Amygdala (tissue), 56 donors: ENCODE measurements around the gene C16orf95.
A peak's percentile ranks its signal among the peaks of the same experiment; 100 is the strongest.
"Not testable (repeated sequence)": the region's sequence is repeated elsewhere in the genome, so short reads cannot be mapped to it uniquely, and the experiment has no call there.

ENCODE experiments used
- DNase-seq, 56 donors: peaks; one replicate each; lab custom pipeline; 2025; lab: John Stamatoyannopoulos, UW

Gene C16orf95, protein sequence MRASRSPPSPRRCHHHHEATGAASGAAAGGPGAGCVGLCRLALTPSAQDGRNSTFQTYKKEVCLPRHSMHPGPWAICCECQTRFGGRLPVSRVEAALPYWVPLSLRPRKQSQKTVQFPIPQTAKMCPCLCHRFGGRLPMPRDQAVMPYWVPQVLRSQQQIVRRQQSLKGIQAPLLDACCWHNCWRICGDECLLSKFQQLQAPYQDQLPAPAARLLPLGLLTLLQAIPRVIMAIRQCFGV

DNA sequence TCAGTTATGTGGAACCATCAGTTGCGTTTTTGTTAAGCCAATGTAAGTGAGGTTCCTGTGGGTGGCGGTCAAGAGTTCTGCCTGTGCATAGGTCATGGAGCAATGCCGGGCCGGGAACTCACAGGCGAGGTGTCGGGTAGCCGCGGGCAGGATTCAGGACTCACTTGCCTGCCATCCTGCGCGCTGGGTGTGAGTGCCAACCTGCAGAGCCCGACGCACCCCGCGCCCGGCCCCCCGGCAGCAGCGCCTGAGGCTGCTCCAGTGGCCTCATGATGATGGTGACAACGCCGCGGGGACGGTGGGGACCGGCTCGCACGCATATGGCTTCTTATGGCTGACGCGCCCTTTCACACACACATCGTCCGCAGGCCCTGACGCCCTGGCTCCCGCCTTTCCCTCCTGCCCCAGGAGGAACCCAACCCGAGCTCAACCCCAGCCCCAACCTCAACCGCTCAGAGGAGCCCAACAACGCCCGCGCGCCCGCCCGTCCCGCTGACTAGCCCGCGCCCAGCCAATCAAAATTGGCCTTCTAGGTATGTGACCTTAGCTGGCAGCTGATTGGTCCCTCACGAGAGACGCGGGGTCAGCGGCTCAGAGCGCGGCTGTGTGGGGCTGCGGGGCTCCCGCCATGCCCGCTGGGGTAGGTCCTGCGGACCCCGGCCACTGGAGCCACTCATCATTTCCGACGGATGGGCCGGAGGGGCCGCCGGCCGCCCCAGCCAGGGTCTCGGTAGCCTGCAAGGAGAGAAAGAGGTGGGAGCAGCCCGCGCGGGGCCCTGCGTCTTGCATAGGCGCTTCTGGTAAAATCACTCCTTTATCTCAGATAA is at the start of gene C16orf95:
Gene C16orf95 (minus strand): TSS at position 470 of the 827 bp plus-strand sequence. CDS start 150 bp downstream, at position 320.
- DNase-seq, result peak; percentile 82 to 98 (median 92)

GRCh38 chr16:87366930-87367329 is 49.7 kb upstream of the C16orf95 start:
- no peak for DNase-seq

DNA sequence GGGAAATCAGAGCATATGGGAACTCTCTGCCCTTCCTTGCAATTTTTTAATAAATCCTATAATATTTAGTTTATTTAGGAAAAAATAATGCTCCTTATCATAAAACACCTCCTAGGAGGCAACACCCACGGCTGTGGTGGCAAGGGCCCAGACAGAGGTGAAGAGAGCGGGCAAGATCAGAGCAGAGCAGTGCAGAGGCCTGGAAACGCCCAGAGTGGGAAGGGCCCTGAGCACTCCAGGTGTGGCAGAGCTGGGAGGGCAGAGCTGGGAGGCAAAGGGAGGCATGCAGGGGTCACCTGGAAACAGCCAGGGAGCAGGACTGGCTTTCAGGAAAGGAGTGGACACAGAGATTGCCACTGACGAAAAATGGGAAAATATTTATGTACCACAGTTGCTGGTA is 49.1 kb upstream of the C16orf95 start:
- no peak for DNase-seq

DNA sequence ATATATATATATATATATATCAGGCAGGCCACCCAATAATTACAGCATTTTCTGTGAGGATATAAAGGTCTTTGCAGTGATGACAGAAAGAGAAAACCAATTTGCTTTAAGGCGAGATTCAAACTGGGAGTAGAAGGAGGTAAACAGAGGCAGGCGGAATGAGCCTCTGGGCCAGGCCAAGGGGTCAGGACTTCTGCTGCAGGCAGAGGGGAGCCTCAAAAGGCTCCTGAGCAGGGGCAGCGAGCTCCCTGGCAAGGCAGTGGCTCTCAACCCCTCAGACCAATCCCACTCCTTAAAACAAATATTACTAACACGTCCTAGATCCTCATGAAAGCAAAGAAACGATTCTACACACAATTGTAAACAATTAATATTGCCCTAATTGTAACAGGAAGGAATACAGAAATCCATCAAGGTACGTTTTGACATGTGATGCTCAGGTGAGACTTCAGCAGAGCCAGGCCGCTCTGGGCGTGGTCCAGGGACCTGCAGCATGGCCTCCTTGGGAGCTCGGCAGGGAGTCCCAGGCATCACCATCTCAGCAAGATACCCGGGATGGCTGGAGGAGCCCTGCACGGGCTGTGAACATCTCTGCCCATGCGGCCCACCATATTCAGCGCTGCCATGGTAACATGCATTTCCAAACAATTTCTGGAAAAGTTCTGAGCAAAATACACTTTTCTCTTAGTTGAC is 48.0 kb upstream of the C16orf95 start:
- DNase-seq, result no peak

- DNase-seq, result peak in 1 of 56 donors; percentile 31
Observed at GRCh38 chr16:87363771-87364455, 46.7 kb upstream of the C16orf95 start.

- DNase-seq, result not testable (repeated sequence)
Observed at GRCh38 chr16:87362828-87363559, 45.8 kb upstream of the C16orf95 start.

DNA sequence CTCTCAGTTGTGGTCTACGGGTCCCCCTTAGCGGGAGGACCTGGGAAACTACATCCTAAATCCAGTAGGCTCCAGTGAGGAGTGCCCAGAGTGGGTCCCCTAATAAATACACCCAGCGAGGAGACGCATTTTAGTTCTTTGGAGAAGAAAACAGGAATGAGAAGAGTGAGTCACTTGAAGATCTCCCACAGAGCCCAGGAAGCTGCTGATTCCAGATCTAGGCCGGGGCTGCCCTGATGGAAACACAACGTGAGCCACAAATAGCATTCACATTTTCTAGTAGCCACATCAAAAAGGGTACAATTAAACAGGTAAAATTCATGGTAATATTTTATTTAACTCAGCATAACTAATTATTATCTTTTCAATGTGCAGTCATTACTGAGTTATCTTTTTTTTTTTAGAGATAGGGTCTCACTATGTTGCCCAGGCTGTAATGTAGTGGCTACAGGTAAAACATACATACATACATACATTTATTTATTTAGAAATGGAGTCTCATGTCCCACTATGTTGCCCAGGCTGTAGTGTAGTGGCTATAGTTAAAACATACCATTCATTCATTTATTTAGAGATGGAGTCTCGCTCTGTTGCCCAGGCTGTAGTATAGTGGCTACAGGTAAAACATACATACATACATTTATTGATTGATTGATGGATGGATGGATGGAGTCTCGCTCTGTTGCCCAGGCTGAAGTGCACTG is 44.9 kb upstream of the C16orf95 start:
- no peak for DNase-seq

DNA sequence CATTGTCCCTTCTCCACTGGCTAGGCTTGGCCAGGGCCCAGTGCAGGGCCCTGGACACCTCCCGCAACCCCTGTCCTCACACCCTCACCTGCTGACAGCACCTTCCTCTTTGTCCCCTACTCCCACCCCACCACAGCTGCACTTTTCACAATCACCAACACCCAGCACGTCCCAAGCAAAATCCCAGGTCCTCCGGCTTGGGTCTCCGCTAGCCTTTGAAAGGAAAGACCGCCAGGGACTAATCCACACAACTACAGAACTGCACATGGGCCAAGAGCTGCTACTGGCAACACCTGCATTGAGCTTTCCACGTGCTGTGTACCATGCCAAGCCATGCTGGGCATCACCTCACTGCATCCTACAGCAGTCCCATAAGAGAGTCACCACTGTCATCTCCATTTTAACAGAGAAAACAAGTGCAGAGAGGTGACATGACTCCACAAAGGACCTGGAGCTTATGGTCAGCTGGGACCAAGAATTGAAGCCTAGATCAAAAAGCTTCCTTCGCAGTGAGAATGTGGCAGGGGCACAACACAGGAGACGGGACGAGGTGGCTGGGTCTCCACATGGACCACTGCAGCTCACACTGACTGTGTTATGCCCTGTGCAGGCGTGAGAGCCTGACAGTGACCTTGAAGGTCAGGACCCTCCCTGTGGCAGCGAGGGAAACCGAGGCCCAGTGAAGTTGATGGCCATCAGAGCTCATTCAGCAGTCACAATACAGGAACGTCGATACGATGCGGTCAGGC is 43.8 kb upstream of the C16orf95 start:
- no peak for DNase-seq

- no peak for DNase-seq
Observed at GRCh38 chr16:87359121-87359520, 41.9 kb upstream of the C16orf95 start.

GRCh38 chr16:87358696-87359095 is 41.5 kb upstream of the C16orf95 start:
- no peak for DNase-seq

DNA sequence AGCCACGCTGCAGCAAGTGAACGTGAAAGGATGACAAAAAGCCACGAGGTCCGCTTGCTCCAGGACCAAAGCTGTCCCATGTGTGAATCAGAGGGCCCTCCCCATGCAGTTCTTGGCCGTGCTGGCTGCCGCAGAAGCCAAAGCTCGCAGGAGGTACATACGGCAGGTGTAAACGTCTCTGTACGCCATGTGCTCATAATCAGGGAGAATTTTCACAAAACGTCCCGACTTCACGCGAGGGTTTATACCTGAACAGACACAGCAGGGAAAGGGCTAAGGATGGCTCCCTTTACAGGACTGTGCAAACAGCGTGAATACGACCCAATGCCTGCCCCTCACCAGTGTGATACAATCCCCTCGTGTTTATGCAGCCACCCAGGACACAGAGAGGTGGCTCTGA is 41.1 kb upstream of the C16orf95 start:
- DNase-seq, result no peak

DNA sequence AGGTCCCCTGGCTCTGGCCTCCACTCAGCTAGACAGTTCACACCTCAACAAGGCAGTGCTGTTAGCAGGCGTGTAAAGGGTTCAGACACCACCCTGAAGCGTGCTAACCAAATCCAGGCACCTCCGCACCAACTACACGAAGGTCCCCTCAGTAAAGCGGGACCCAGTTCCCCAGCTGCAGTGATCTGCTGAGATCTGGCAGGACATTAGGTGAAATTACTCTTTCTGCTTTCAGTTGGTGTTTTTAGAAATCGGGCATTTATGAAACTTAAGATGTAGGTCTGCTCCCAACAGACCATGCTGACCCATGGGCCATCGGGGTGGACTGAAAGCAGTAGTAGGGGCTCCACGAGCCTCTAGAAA is 39.3 kb upstream of the C16orf95 start:
- no peak for DNase-seq

DNA sequence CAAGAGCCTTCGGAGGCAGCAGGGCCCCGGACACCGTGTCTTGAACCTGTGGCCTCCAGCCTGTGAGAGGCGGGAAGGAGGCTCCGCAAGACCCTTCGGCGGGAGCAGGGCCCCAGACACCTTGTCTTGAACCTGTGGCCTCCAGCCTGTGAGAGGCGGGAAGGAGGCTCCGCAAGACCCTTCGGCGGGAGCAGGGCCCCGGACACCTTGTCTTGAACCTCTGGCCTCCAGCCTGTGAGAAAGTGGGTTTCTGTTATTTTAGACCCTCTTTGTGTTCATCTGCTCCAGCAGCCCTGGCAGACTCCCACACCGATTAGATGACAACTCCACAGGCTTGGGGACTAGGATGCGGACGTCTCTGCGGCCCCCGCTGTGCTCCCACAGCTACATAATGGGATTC is 36.4 kb upstream of the C16orf95 start:
- DNase-seq, result no peak

GRCh38 chr16:87352818-87353217 is 35.6 kb upstream of the C16orf95 start:
- DNase-seq, result no peak

DNA sequence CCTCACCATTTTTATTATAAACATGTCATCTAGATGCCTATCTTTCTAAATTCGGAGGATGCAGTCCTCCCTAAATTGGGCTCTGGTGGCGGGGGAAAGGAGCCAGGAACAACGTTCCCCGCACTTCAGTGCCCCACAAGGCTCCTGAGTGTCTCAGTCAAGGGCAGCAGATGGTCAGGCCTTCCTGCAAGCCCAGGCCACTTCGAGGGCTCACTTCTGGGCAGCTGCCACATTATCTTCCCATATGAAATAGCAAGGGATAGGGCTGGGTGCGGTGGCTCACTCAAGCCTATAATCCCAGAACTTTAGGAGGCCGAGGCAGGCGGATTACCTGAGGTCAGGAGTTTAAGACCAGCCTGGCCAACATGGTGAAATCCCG is 34.1 kb upstream of the C16orf95 start:
- no peak for DNase-seq

DNA sequence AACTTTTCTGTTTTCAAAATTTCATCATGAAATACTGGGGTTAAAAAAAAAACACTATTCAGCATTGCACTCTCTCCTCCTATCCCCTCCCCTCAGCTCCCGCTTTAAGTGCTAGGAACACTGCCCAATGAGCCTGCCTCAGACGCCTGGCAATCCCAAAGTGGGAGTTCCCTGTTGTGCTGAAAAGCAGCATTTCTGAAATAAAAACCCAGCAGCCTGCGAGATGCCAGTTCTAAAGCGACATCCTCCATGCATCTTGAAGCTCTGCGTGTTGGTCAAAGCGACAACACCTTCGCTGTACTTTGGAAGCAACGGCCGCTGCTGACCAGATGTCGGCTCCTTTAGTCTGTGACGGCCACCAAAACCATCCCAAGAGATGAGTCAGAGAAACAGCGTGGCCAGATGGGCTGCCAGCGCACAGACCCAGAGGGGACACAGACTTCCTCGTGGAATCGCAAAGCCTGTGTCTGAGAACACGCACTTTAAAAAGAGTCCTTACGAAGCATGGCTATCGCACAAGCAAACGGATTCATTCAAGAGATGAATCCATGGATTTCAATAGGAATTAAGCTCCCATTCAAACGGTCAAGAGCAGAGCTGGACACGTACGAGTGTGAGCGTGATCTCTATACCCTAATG is 33.6 kb upstream of the C16orf95 start:
- DNase-seq, result peak in 35 of 56 donors; percentile 6 to 68 (median 39)

DNA sequence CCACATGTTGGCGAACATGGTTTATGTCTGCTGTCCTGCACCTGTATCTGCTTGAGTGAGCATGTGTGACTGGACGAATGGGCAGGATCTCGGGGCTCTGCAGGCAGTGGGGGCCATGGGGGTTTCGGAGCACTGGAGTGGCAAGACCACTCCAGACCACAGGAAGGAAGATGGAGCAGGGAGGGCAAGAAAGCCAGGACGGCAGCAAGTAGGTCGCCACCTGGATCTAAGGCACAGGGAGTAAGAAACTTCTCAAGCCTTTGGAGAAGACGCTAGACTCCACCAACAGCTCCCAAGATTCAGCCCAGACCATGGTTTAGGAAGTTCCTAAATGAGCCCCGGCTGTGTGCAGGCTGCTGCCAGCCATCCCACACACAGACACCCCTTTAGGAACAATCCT is 32.8 kb upstream of the C16orf95 start:
- no peak for DNase-seq

DNA sequence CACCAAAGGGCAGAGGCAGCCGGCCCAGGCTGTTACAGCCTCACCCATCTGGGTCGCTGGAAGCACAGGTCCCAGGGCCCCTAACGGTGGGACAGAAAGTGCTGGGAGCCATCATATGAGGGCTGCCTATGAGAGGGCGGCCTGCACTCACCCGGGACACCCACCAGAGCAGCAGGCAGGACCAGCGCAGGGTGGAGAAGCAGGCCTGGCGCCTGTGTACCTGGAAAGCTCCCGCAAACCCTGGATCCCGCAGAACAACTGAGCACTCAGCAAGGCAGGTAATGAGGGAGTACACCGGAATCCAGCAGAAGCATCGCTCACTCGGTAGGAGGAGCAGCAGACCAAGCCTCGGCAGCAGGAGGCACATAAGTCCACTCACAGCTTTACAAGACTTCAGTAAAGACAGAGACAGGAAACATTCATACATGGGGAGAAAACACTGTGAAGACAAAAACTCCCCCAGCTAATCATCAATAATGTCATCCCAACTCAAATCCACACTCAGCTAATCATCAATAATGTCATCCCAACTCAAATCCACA is 31.5 kb upstream of the C16orf95 start:
- DNase-seq, result no peak
